Measurements from ENCODE around the gene ZNF865.

DNA sequence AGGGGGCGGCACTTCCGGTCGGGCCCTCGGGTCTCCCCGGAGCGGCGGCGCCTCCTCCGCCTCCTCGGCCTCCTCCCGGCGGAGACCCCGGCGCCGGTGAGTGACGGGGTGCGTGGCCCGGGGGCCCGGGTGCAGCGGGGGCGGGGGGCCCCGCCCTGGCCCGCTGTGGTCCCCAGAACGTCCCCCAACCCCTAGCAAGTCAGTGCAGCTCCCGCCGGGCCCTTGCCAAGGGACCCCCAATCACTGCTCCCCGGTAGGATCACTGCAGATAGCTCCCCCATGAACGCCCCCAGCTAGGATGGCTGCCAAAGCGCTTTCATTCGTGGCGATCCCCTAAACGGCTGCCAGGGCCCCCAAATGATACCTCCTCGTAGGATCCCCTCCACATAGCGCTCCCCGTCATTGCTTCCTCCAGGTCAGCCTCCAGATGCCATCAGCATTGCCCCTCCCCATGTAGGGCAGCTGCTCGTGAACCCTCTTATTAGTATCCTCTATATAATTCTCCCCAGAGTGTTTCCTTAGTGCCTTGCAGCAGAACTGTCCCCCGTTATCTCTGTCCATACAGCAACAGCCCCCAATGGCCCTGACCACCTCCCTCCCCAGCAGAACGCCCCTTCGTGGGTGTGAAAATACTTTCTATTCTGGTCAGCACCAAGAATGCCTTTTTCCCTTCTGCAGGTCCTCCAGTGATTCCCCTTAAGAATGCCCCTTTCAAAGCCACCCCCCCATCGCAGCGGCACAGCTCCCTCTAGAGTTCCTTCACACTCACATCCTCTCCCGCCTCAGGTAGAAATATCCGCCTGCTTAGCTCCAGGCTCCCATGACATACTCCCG, at the start of gene ZNF865:
- TF ChIP-seq GATA2 (IDR thresholded peaks at IDR 0.05; ENCODE audit: low read depth, low read length) (no peak), GATA3 (IDR thresholded peaks at IDR 0.05; ENCODE audit: low read depth, low read length) (no peak)
